HG02759 (cell line): Measurements from ENCODE around the gene YIPF4.
"Not testable (repeated sequence)": the region's sequence is repeated elsewhere in the genome, so short reads cannot be mapped to it uniquely, and the experiment has no call there.

Experiments
- ATAC-seq: cut with Tn5 transposase; IDR thresholded peaks from one replicate; pipeline ENCODE4 v1.9.1; 2021; ENCODE audit warnings: mild to moderate bottlenecking, moderate library complexity; ENCODE audit not compliant: unreplicated experiment

The YIPF4 gene

DNA sequence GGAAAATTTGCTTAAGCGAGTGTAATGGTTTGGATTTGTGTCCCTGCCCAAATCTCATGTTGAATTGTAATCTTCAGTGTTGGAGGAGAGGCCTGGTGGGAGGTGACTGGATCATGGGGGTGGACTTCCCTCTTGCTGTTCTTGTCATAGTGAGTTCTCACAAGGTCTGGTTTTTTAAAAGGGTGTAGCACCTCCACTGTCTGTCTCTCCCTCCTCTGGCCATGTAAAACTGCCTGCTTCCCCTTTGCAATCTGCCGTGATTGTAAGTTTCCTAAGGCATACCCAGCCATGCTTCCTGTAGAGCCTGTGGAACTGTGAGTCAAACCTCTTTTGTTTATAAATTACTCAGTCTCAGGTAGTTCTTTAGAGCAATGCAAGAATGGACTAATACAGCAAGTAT, 6.6 kb downstream of the YIPF4 start:
- ATAC-seq, result no peak

DNA sequence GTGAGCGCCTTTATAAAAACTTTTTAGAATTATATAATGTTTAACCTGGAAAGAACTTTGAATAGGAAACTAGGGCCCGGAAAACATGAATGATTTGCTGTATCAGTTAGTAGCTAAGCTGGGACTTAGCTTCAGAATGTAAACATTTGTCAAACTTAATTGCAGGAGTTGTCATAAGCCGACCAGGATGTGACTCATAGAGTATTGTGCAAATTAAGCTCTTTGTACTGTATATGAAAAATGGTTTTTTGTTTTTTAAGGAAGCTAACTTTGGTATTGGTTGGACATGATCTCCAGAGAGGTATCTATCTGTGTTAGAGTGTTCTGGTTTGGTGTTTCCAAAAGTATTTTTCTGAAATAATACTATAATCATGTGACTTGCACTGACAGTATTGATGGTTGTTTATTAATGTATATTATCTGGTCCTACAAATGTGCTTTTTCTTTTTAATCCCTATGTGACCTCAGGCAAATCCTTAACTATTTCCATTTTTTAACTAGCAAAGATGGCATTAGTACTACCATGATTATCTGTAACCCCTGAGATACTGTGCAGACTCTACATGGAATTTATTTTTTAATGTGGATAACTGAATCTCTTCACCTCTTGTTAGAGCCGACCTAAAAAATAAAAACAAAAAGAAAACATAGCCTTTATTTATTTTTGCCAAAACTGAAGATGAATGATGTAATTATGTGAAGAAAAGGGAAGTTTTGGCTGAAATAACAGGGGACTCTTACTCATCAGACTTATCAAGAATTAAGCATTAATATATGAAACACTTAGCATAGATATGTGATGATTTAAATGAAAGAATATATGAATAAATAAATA, 11.7 kb downstream of the YIPF4 start:
- no peak for ATAC-seq

DNA sequence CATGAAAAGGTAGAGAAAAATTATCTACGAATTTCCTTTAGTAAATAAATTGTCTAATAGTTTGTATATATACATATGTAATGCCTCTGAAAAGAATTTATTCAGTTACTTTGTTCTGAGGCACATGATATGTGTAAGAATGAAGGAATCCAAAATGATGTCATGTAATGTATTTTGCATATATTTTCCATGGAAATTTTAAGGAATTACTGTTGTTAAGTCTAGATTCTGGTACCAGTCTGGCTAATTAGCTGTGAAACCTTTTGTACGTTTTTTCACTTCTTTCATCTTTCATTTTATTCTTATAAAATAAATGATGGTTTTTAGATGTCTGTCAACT, 12.3 kb downstream of the YIPF4 start:
- no peak for ATAC-seq

DNA sequence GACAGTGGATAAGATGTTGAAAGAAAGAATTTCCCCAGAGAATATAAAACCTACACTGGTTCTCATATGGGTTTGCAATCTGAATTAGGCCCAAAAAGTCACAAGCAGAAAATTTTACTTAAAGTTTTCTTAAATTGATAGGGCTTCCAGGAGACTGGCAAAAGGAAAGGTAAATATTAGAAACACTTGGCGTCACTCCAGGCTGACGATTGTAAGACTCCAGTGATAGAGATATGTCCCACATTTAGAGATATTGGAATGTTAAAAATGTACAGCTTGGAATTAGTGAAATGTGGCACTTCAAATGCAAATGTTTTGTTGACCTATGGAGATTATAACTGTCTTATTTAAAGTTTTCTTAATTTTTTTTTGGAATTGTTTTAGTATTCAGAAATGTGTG, 14.0 kb downstream of the YIPF4 start:
- ATAC-seq, result no peak

DNA sequence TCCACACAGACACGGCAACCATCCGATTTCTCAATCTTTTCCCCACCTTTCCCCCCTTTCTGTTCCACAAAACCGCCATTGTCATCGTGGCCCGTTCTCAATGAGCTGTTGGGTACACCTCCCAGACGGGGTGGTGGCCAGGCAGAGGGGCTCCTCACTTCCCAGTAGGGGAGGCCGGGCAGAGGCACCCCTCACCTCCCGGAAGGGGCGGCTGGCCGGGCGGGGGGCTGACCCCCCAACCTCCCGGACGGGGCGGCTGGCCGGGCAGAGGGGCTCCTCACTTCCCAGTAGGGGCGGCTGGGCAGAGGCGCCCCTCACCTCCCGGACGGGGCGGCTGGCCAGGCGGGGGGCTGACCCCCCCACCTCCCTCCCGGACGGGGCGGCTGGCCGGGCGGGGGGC, 15.8 kb downstream of the YIPF4 start:
- not testable (repeated sequence) for ATAC-seq

DNA sequence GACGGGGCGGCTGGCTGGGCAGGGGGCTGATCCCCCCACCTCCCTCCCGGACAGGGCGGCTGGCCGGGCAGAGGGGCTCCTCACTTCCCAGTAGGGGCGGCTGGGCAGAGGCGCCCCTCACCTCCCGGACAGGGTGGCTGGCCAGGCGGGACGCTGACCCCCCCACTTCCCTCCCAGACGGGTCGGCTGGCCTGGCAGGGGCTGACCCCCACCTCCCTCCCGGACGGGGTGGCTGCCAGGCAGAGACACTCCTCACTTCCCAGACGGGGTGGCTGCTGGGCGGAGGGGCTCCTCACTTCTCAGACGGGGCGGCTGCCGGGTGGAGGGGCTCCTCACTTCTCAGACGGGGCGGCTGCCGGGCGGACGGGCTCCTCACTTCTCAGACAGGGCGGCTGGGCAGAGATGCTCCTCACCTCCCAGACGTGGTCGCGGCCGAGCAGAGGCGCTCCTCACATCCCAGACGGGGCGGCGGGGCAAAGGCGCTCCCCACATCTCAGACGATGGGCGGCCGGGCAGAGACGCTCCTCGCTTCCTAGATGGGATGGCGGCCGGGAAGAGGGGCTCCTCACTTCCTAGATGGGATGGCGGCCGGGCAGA, 16.4 kb downstream of the YIPF4 start:
- ATAC-seq, result not testable (repeated sequence)

DNA sequence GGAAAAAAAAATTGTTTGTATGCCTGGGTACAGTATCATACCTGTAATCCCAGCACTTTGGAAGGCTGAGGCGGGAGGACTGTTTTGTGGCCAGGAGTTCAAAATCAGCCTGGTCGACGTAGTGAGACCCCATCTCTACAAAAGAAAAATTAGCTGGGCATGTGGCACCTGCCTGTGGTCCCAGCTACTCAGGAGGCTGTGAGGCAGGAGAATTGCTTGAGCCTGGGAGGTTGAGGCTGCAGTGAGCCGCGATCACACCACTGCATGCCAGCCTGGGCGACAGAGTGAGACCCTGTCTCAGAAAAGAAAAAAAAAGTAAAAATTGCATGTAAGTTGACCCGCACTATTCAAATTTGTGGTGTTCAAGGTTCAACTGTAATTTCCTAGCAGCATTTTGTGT, 32.9 kb downstream of the YIPF4 start:
- no peak for ATAC-seq

DNA sequence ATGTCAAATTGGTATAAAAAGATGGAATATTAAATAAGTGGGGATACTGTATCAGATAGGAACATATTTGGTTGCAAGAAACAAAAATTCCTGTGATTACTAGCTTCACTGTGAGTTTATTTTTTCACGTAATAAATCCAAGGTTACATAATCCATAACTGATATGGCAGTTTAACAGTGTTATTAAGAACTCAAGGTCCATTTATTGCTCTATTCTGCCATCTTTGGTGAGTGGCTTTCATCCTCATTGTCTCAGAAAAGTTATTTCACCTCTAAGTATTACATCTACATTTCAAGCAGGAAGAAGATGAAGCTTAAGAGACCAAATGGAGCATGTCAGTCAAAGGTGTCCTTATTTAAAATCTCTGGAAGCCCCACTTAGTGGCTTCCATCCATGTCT, 37.2 kb downstream of the YIPF4 start:
- no peak for ATAC-seq

DNA sequence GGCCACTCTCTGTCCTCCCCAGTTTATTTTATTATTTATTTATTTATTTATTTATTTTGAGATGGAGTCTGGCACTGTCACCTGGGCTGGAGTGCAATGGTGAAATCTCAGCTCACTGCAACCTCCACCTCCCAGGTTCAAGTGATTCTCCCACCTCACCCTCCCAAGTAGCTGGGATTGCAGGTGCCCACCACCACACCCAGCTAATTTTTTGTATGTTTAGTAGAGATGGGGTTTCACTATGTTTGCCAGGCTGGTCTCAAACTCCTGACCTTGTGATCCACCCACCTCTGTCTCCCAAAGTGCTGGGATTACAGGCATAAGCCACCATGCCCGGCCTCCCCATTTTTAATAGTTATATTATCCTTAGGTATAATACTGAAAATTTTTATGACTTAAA, 51.0 kb downstream of the YIPF4 start:
- ATAC-seq, result not testable (repeated sequence)

DNA sequence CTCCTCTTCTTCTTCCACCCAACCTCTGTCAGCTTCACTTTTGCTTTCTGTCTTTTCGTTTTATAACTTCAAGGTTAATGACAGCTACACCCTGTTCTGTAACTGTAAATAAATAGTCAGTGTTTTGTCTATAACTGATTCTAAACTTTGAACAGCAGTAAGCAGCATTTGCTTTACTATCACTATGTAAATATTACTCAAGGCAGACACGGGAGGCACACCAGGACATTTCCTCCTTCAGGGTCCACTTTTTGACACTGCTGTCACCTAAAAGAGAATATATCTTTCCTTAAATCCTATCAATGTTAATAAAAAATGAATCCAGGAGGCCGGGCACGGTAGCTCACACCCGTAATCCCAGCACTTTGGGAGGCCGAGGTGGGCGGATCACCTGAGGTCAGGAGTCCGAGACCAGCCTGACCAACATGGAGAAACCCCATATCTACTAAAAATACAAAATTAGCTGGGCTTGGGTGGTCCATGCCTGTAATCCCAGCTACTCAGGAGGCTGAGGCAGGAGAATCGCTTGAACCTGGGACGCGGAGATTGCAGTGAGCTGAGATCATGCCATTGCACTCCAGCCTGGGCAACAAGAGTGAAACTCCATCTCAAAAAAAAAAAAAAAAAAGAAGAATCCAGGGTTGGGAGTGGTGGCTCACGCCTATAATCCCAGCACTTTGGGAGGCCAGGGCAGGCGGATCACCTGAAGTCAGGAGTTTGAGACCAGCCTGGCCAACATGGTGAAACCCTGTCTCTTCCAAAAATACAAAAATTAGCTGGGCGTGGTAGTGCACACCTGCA, 51.7 kb downstream of the YIPF4 start:
- not testable (repeated sequence) for ATAC-seq

DNA sequence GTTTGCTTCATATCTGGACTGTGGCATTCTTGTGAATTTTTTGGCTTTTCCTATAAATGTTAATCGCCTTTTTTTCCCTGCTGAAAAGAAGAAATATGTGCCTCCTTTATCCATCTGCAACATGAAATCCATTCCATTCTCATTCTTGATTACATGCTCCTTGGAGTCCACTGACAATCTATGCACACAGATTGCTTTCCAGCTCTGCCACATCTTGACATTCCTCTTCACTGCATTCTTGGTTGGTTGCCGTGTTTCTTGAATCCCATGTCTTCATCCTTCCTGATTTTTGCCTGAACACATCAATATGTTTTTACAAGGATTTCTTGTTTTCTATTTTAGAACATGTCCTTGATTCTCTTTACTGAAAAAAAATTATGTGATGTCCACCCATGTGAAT, 52.4 kb downstream of the YIPF4 start:
- ATAC-seq, result no peak

DNA sequence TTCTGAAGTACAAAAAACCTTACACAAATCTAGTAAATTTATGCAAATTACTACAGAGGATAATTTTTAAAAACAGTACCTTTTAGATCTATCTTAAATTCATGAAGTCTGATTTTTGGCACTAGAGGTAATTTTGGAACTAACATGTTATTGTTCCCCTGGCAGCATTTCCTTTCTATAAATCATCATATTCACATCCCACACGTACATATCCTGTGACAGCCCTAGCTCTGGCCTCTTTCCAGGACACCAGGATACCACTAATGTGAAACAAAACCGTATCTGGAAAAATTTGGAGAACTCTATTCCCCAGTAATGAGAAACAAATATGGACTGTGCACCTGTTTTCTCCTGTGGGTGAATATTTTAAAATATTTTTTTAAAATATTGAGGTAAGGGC, 65.1 kb downstream of the YIPF4 start:
- no peak for ATAC-seq

DNA sequence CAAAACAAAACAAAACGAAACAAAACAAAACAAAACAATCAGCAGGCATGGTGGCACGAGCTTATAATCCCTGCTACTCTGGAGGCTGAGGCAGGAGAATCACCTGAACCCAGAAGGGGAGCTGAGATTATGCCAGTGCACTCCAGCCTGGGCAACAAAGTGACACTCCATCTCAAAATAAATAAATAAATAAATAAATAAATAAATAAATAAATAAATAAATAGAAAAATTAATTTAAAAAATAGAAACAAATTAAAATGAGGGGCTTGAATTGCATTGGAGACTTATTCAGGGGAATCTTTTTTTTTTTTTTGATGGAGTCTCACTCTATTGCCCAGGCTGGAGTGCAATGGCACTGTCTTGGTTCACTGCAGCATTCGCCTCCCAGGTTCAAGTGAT, 73.1 kb downstream of the YIPF4 start:
- ATAC-seq, result not testable (repeated sequence)

DNA sequence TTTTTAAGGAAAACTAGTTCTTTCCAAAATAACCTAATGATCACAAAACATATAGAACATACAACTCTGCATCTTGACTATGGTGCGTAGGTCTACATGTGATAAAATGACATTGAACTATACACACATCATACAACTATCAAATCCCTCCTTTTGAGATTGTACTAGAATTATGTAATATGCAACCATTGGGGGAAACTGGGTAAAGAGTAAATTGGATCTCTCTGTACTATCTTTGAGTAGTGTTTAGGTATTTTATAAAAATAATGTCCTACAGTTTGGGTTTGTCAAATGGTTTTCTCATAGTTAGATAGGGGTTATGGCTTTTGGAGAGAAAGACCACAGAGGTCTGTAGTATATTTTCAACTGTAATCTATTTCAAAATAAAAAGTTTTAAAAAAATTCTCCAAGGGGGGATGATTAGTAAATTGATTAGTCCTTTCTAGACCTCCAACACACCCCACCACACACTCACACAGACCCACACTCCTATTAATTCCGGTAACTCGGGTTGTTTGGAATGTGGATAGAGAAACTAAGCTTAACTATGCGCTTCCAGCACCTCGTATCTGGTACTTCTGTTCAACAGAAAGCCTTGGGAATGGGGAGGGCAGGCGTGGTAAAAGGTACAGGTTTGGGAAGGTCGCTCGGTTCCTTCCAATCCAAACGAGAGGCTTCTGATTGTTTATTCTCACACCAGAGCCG, 78.4 kb downstream of the YIPF4 start:
- ATAC-seq, result no peak

DNA sequence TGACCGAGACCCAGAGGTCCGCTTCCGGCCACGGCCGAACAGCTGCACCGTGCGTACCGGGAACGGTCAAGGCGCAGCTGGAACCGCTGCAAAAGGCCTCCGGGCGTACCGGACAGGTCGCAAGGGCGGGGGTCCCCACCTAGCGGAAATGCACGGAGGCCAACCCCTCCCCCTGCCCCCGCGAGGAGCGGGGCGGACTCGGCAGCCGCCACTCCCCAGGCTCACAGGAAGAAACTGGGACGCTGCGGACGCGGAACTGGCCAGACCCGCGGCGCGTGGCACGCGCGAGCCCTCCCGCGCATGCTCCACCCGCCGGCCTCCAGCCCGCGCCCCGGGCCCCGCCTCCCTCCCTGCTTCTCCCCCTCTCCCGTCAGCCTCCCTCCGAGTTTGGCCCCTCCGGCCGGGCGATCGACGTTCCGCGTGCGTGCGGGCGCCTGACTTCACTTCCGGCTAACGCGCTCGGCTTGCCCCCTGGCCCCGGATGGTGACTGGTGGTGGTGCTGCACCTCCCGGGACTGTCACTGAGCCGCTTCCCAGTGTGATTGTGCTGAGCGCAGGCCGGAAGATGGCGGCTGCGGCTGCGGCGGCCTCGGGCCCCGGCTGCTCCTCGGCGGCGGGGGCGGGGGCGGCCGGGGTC, 79.1 kb downstream of the YIPF4 start, which contains the start of gene BIRC6:
Gene BIRC6 (plus strand): TSS at position 343 of the 637 bp plus-strand sequence. CDS start 139 bp downstream, at position 482.
- ATAC-seq, result peak; percentile 88

DNA sequence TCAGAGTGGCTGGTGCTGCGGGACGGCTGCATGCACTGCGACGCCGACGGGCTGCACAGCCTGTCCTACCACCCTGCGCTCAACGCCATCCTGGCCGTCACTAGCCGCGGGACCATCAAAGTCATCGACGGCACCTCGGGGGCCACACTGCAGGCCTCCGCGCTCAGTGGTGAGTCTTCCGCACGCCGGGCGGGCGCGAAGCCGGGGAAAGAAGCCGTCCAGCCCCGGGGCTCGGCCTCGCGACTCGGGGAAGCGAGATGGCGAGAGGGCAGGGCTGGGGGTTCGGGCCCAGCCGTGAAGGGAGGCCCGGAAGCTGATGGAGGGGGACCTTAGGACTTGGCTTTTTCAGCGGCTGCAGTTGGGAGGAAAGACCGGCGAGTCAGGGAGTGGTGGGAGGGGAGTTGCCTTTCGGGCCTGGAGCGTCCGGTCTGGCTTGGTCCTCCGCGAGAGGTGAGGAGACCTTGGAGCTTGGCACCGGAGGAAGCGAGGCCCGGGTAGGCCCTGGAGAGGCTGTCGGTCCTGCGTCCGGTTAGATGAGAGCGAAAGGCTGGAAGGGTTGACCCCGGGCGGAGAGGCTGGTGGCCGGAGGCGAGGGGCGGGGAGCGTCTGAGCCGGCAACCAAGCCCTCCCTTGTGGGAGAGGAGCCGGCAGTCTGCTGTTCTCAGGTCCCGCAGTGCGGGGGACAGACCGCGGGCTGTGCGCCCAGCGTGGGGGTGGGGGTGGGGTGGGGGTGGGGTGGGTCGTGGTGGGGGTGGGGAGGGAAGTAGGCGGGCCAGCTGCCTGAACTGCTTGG, 79.8 kb downstream of the YIPF4 start:
- peak; percentile 10 for ATAC-seq

DNA sequence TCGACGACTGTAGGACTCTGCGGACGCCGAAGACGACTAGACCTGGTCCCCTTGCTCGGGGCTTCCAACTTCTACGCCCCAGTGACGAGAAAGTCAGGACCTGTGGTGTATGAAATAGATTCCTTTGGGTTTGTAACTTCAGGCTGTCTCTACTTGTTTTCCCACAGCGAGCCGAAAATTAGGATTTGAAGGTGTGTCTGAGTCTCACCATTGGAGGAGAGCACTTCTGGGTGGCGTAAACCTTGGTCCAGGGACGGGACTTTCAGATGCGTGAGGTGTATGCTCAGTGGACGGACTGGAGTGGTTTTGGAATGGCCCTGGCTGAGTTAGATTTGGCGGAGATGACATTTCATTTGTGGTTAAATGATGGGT, 80.4 kb downstream of the YIPF4 start:
- ATAC-seq, result no peak

DNA sequence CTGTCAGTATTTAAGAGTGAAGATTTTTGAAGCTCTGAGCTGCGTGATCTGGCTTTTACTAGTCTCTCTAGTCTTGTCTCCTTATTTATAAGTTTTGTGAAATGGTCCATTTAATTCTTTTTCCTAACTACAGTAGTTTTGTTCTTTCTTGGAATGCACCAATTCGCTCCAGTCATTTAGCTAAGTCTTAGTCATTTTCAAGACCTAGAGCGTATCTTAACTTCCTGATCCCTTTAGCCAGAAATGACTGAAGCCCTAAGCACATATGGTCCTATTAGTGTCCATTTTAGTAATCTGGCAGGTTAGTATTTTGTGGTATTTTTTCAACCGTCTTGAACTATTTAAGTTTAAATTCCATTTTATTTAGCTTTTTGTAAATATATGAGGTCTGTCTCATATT, 82.7 kb downstream of the YIPF4 start:
- no peak for ATAC-seq

DNA sequence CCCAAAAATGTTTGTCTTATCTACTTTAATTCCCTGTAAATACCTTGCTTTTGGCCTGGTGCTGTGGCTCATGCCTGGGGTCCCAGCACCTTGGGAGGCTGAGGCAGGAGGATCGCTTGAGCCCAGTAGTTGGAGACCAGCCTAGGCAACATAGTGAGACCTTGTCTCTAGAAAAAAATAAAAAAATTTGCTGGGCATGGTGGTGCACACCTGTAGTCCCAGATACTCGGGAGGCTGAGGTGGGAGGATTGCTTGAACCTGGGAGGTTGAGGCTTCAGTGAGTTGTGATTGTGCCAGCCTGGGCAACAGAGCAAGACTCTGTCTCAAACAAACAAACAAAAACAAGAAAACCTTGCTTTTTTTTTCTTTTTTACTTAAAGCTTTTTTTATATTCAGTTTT, 85.3 kb downstream of the YIPF4 start:
- ATAC-seq, result not testable (repeated sequence)

DNA sequence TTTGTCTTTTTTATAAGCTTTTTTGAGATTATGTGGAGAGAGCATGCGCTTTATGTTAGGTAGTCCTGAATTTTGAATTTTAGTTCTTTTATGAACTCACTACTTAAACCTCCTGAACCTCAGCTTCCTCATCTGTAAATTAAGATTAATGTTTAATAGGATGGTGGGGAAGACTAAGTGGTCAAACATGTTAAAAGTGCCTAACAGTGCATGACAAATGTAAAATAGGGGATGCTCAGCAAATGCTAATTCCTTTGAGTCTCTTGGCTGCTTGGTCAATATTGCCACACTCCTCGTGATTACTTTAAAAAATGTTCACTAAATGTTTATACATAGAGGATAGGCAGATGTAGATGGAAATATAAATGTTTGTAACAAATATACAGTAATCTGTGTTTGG, 85.9 kb downstream of the YIPF4 start:
- ATAC-seq, result peak; percentile 64
